ENCODE data around the gene DDHD1. TPM values are rescaled to one million over a fixed set of nuclear protein-coding genes. Genes with fewer than 3 reads are reported as not detected.

Gene DDHD1
- total RNA-seq (2022; extraction: Qiagen RNA extraction): 5.2 to 7.6 TPM (median 7.3 TPM) in 5 replicates

DNA sequence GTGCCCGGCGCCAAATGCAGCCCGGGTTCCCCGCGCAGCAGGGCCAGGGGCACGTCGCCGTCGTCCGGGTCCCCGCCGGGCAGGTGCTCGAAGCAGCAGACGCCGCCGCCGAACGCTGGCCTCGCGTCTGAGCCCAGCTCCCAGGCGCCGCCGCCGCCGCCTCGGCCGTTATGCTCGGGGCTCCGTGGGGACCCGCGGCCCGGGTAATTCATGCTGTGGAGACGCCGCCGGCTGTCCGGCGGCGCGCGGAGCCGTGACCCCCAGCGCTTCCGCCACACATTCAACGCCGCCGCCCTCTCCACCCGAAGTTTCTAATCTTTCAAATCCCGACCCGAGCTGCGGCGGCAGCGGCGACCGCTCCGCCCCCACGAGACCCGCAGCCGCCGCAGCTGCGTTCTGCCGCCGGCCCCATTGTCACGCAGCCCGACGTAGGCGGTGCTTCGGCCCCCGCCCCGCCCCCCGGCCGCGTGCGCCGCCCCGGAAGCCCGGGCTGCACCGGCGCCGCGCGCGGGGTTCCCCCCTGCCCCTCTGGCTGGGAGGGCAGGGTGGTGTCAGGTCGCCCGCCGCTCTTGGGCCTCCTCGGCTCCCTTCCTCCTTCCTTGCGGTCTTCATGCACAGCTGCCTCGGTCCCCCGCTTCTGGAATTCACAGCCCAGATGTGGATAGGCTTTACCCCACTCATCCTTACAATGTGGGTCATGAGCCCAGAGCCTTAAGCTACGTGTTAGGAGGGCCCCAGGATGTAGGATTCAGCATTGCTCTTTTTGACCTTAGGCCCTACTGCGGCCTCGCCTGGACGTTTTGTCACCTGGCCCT lies at the start of gene DDHD1:
Gene DDHD1 (minus strand): TSS at position 437 of the 815 bp plus-strand sequence. CDS start 225 bp downstream, at position 212.

Other genes with a start within 250 kb of the DDHD1 start
- 41.7 to 55.8 TPM (median 51.1 TPM) in 5 replicates for gene FERMT2, start 202.3 kb downstream of the DDHD1 start, total RNA-seq (2022; extraction: Qiagen RNA extraction)

Data from A549 treated with dexamethasone at 1 μM for 4 hours (cell line).